Hepatocyte (in vitro differentiated cells): Measurements from ENCODE around the gene SKAP2.

Experiments
- CTCF ChIP-seq: fragments of 200-600 bp; sonication (generic); IDR thresholded peaks from 2 replicates; pipeline ENCODE4 v1.5.1; 2016; ENCODE audit warnings: antibody characterized with exemption, mild to moderate bottlenecking; ENCODE audit not compliant: poor library complexity
- EZH2 ChIP-seq: fragments of 200-600 bp; sonication (generic); IDR thresholded peaks from 2 replicates; pipeline ENCODE4 v1.6.1; 2016; ENCODE audit warnings: antibody characterized with exemption, mild to moderate bottlenecking, borderline replicate concordance
- EZH2phosphoT487 ChIP-seq: fragments of 200-600 bp; sonication (generic); IDR thresholded peaks from one replicate; pipeline ENCODE4 v1.6.1; 2018; ENCODE audit warnings: antibody characterized with exemption, mild to moderate bottlenecking, low read depth, moderate library complexity; ENCODE audit not compliant: unreplicated experiment, severe bottlenecking

GRCh38 chr7:26704786-26705185, 159.6 kb downstream of the SKAP2 start:
- TF ChIP-seq CTCF: no peak
- TF ChIP-seq EZH2: no peak
- no peak for TF ChIP-seq EZH2phosphoT487
